HG03064 (cell line): Measurements from ENCODE around the gene DYSF.
"Not testable (repeated sequence)": the region's sequence is repeated elsewhere in the genome, so short reads cannot be mapped to it uniquely, and the experiment has no call there.

Source experiments
- ATAC-seq: cut with Tn5 transposase; IDR thresholded peaks from one replicate; pipeline ENCODE4 v1.9.1; 2021; ENCODE audit warnings: low read depth; ENCODE audit not compliant: unreplicated experiment

DYSF gene

GRCh38 chr2:71469403-71470398 is 16.3 kb downstream of the DYSF start:
- ATAC-seq, result no peak

GRCh38 chr2:71471276-71471675 is 17.9 kb downstream of the DYSF start:
- no peak for ATAC-seq

GRCh38 chr2:71472019-71472418 is 18.7 kb downstream of the DYSF start:
- ATAC-seq, result no peak

GRCh38 chr2:71473346-71474031 is 20.1 kb downstream of the DYSF start:
- no peak for ATAC-seq

GRCh38 chr2:71474116-71474743 is 20.9 kb downstream of the DYSF start:
- no peak for ATAC-seq

GRCh38 chr2:71474744-71475397 is 21.5 kb downstream of the DYSF start:
- ATAC-seq, result no peak

- no peak for ATAC-seq
These were observed 23.1 kb downstream of the DYSF start for GRCh38 chr2:71476495-71476894.

GRCh38 chr2:71477231-71477691 is 23.9 kb downstream of the DYSF start:
- no peak for ATAC-seq

- ATAC-seq, result no peak
These were observed 25.4 kb downstream of the DYSF start for GRCh38 chr2:71478806-71479205.

- no peak for ATAC-seq
These were observed 25.9 kb downstream of the DYSF start for GRCh38 chr2:71479261-71479660.

- ATAC-seq, result no peak
These were observed 27.8 kb downstream of the DYSF start for GRCh38 chr2:71481111-71481510.

GRCh38 chr2:71482055-71482454 is 28.7 kb downstream of the DYSF start:
- ATAC-seq, result no peak

- ATAC-seq, result no peak
These were observed 29.9 kb downstream of the DYSF start for GRCh38 chr2:71483246-71483645.

- ATAC-seq, result no peak
These were observed 31.0 kb downstream of the DYSF start for GRCh38 chr2:71484354-71484753.

- ATAC-seq, result no peak
These were observed 33.7 kb downstream of the DYSF start for GRCh38 chr2:71486881-71487640.

- not testable (repeated sequence) for ATAC-seq
These were observed 38.2 kb downstream of the DYSF start for GRCh38 chr2:71491551-71491950.

GRCh38 chr2:71492112-71492511 is 38.8 kb downstream of the DYSF start:
- ATAC-seq, result no peak

GRCh38 chr2:71494091-71494490 is 40.7 kb downstream of the DYSF start:
- ATAC-seq, result no peak

GRCh38 chr2:71494523-71495155 is 41.3 kb downstream of the DYSF start:
- no peak for ATAC-seq
